HepG2 (cell line): ENCODE results near the gene NGFR. TPM values are rescaled to one million over a fixed set of nuclear protein-coding genes. Genes with fewer than 3 reads are reported as not detected.
A peak's percentile ranks its signal among the peaks of the same experiment; 100 is the strongest.

Experiments used
- ATAC-seq: fragments of 200-7000 bp; cut with Tn5 transposase; 3 replicates; pipeline ENCODE4 v1.9.1; 2020; ENCODE audit warnings: mild to moderate bottlenecking, moderate library complexity
- BruUV-seq: library from RNA; stranded (reverse); fragments of 400-500 nt; replicated peaks from 2 replicates; lab custom pipeline; 2021; lab: Mats Ljungman, UMichigan
- CTCF ChIA-PET: fragments of 300-600 bp; formaldehyde crosslinking; extraction: SDS; loops from one replicate; lab custom pipeline; 2021; ENCODE audit warnings: low total read pairs, inconsistent platforms, low intra/inter-chr PET ratio; lab: Yijun Ruan, JAX
- POLR2A ChIA-PET: fragments of 350-600 bp; sonication (Branson Sonifier 250); formaldehyde crosslinking; loops from one replicate; lab custom pipeline; 2020; ENCODE audit warnings: antibody characterized with exemption, inconsistent platforms; lab: Yijun Ruan, JAX
- DNase-seq: peaks from one replicate; pipeline ENCODE4 v3.0.0-alpha.2; 2015; ENCODE audit warnings: low spot score
- FAIRE-seq: peaks from 3 replicates; lab custom pipeline; 2011; peaks lifted over from hg19 to GRCh38; lab: Jason Lieb, UNC
- H2AFZ ChIP-seq: one replicate; pipeline ENCODE4 v1.6.1; 2011; ENCODE audit warnings: low read length, inconsistent platforms
- H3K27ac ChIP-seq: fragments of 300-600 bp; 3 replicates; pipeline ENCODE4 v1.8.0; 2011; ENCODE audit warnings: mixed run types, mild to moderate bottlenecking, mixed read lengths, low read length, inconsistent platforms; ENCODE audit not compliant: insufficient read depth; ENCODE audit errors: extremely low read length
- H3K27me3 ChIP-seq, 2 experiments: fragments of 200-600 bp in 1 of 2; 2 replicates in 1 of 2; 3 replicates in 1 of 2; pipeline versions ENCODE4 v1.6.0 to v1.8.0; 2011; ENCODE audit warnings: low read length in 2 of 2, mild to moderate bottlenecking in 2 of 2, moderate library complexity in 2 of 2, inconsistent platforms in 1 of 2; ENCODE audit not compliant: insufficient read depth in 2 of 2, control insufficient read depth in 1 of 2
- H3K36me3 ChIP-seq, 2 experiments: fragments of 200-600 bp in 1 of 2; replicated peaks in 1 of 2; 2 replicates in 1 of 2; 3 replicates in 1 of 2; pipeline versions ENCODE4 v1.5.1 to v1.8.0; 2011; ENCODE audit warnings: low read length in 2 of 2, inconsistent platforms in 1 of 2; ENCODE audit not compliant: insufficient read depth in 2 of 2, control insufficient read depth in 1 of 2
- H3K4me1 ChIP-seq: 2 replicates; pipeline ENCODE4 v1.5.1; 2012; ENCODE audit warnings: low read length, inconsistent platforms; ENCODE audit not compliant: insufficient read depth
- H3K4me2 ChIP-seq: 2 replicates; pipeline ENCODE4 v1.6.0; 2011; ENCODE audit warnings: low read depth, low read length, inconsistent platforms
- H3K4me3 ChIP-seq, 3 experiments: fragments of 200-600 bp in 1 of 3; sonication (generic), shearing (Covaris generic) in 1 of 3; replicated peaks in 1 of 3; 2 replicates each; pipeline ENCODE4 v1.5.1; 2011 to 2016; ENCODE audit warnings: low read length in 3 of 3, inconsistent platforms in 2 of 3, low read depth in 2 of 3, mild to moderate bottlenecking in 2 of 3, control low read depth in 1 of 3, mixed read lengths in 1 of 3; ENCODE audit not compliant: insufficient read depth in 1 of 3
- H3K79me2 ChIP-seq: one replicate; pipeline ENCODE4 v1.6.1; 2011; ENCODE audit warnings: low read length, inconsistent platforms; ENCODE audit not compliant: insufficient read depth
- H3K9ac ChIP-seq: 2 replicates; pipeline ENCODE4 v1.6.0; 2011; ENCODE audit warnings: mild to moderate bottlenecking, low read depth, low read length, inconsistent platforms; ENCODE audit not compliant: insufficient read depth
- H3K9me3 ChIP-seq: 2 replicates; pipeline ENCODE4 v1.5.1; 2012; ENCODE audit warnings: mild to moderate bottlenecking, low read length
- H4K20me1 ChIP-seq: 2 replicates; pipeline ENCODE4 v1.6.0; 2011; ENCODE audit warnings: inconsistent platforms, mild to moderate bottlenecking, low read length, moderate library complexity; ENCODE audit not compliant: insufficient read depth
- ATF7 ChIP-seq, 2 experiments: fragments of 450-650 bp in 1 of 2; sonication (generic) in 1 of 2; formaldehyde crosslinking in 1 of 2; IDR thresholded peaks; 2 replicates each; pipeline versions ENCODE4 v1.4.0 to v1.6.1; 2016 to 2020; ENCODE audit warnings: antibody characterized with exemption in 1 of 2, mild to moderate bottlenecking in 1 of 2, missing genetic modification reagents in 1 of 2
- ATF7-NPFF ChIP-seq: sonication (generic); formaldehyde crosslinking; IDR thresholded peaks from 2 replicates; pipeline ENCODE4 v1.8.1; 2023; ENCODE audit warnings: mild to moderate bottlenecking, low read depth, missing genetic modification reagents, moderate library complexity
- CREB1 ChIP-seq, 2 experiments: fragments of 450-650 bp in 1 of 2; IDR thresholded peaks; 2 replicates each; pipeline ENCODE4 v1.6.1; 2016 to 2017; ENCODE audit warnings: control low read depth in 1 of 2, mild to moderate bottlenecking in 1 of 2, missing compliant biosample characterization in 1 of 2, missing genetic modification characterization in 1 of 2
- EZH2 ChIP-seq: conservative IDR thresholded peaks from 2 replicates; pipeline ENCODE4 v1.6.1; 2012; ENCODE audit warnings: mild to moderate bottlenecking, low read depth, low read length, moderate library complexity
- MTA1 ChIP-seq: sonication (generic); formaldehyde crosslinking; IDR thresholded peaks from 2 replicates; pipeline ENCODE4 v1.4.0; 2020; ENCODE audit warnings: missing genetic modification reagents, mild to moderate bottlenecking, borderline replicate concordance
- NFE2 ChIP-seq: sonication (generic); formaldehyde crosslinking; IDR thresholded peaks from 2 replicates; pipeline ENCODE4 v1.4.0; 2020; ENCODE audit warnings: missing genetic modification reagents
- NFE2L2 ChIP-seq: fragments of 150-350 bp; IDR thresholded peaks from 2 replicates; pipeline ENCODE4 v1.6.1; 2014; ENCODE audit warnings: low read length
- SIX4 ChIP-seq: sonication (generic); formaldehyde crosslinking; IDR thresholded peaks from 2 replicates; pipeline ENCODE4 v1.4.0; 2020; ENCODE audit warnings: missing genetic modification reagents
- ZNF224 ChIP-seq: sonication (generic); formaldehyde crosslinking; IDR thresholded peaks from 2 replicates; pipeline ENCODE4 v1.5.0; 2020; ENCODE audit warnings: mild to moderate bottlenecking, missing genetic modification reagents
- WGBS: methylation state at CpG from one replicate; pipeline ENCODE4 v1.1.6; 2017; ENCODE audit warnings: low lambda C conversion rate; 5-methylcytosine and 5-hydroxymethylcytosine counted together
- in situ Hi-C: cut with HindIII; loops from 2 replicates; pipeline ENCODE4 v1.10.0; 2017; ENCODE audit warnings: low pct_unique_long_range_greater_than_20kb; ENCODE audit not compliant: extremely low pct_ligation_motif_present
- intact Hi-C: fragments of 100-400 bp; cut with micrococcal nuclease; formaldehyde crosslinking; loops from one replicate; pipeline ENCODE4 v1.10.0; 2022; ENCODE audit not compliant: unreplicated experiment
- polyA plus RNA-seq, 8 experiments: library from polyadenylated mRNA; depleted of rRNA in 3 of 8; stranded (reverse) in 7 of 8; unstranded in 1 of 8; fragments of >200 nt; fragmentation: Illumina TruSeq in 4 of 8; extraction: Trizol in 4 of 8; gene quantifications; 2 replicates each; pipeline versions ENCODE4 v1.2.1 to v1.2.3, GENCODE V29; 2011 to 2016; ENCODE audit warnings: low read depth in 4 of 8, missing spikeins in 1 of 8, mixed read lengths in 1 of 8; ENCODE audit not compliant: insufficient read depth in 1 of 8
- total RNA-seq, 5 experiments: library from RNA; depleted of rRNA; stranded (reverse); fragments of >200 nt; fragmentation: Illumina TruSeq; extraction: Trizol; gene quantifications; 2 replicates each; pipeline ENCODE4 v1.2.3, GENCODE V29; 2016; ENCODE audit warnings: low read depth in 1 of 5
- TF ChIP-seq, protein P1 (sequence below): IDR thresholded peaks from 2 replicates; pipeline ENCODE4 v1.6.1; 2016; ENCODE audit warnings: mild to moderate bottlenecking, missing biosample characterization, missing genetic modification reagents
- TF ChIP-seq, protein P2 (sequence below): fragments of 450-650 bp; IDR thresholded peaks from 2 replicates; pipeline ENCODE4 v1.6.1; 2017

NGFR gene
- total and polyA plus RNA-seq, 2 of the 13 experiments (the other 11 are each of a cell fraction or from before 2014, with no cell fraction given), result 1.1 to 1.8 TPM

DNA sequence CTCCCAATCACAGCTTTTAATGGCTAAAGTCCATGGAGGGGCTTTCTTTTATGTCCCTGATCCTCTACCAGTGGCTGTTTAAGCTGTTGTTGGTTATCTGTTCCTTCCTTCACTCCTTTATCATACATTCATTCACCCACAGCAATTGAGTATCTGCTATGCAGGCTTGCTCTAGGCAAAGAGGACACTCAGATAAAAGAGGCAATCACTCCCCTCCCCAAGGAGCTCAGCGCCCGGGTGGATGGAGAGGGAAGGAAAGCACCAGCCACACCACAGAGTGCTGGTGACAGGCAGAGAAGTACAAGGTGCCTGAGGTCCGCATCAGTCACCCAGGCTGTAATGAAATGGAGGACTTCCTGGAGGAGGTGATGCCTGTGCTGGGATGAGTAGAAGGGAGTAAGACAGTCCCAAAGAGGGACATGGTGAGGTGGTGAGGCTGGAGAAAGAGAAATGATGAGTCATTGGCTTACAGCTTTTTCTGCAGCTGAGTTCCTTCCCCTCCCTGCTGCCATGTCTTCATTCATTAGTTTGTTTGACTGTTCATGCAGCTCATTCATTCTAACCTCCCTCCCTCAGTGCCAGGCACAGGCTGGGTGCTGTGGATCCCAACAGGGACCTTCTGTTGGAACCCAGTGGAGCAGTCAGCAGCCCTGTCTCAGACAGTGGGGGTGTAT, 12.8 kb upstream of the NGFR start:
- Histone ChIP-seq H3K9me3 (no peaks in the 10 kb centered on the region), H3K27ac (no peak overlapping the region), H3K79me2 (no peaks in the 10 kb centered on the region), H3K36me3 (no peaks in the 10 kb centered on the region), H3K4me3 (no peak overlapping the region), H3K4me1 (peaks cover 10% of the 10 kb centered on the region; the same call in 1 of the 2 replicates), H4K20me1 (no peaks in the 10 kb centered on the region), H3K9ac (no peak overlapping the region), H3K4me2 (no peak overlapping the region), H3K27me3 (peaks cover 17 to 85% of the 10 kb centered on the region in 2 experiments), H2AFZ (no peak overlapping the region)
- no peak for DNase-seq
- TF ChIP-seq, protein P1, sequence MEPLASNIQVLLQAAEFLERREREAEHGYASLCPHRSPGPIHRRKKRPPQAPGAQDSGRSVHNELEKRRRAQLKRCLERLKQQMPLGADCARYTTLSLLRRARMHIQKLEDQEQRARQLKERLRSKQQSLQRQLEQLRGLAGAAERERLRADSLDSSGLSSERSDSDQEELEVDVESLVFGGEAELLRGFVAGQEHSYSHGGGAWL (CRISPR knock-in tag), result no peak
- TF ChIP-seq NFE2 (CRISPR knock-in tag), result peak; percentile 46; the same call in 1 of the 2 replicates
- peak; percentile 68; the same call in 1 of the 2 replicates for TF ChIP-seq NFE2L2
- 10% methylated on average over 3 of the region's 3 CpGs for WGBS
- POLR2A ChIA-PET, result no interaction called here
- no peak for FAIRE-seq
- CTCF ChIA-PET, result no interaction called here
- intact Hi-C loops, result no loop called here
- in situ Hi-C loops, result no loop called here
- BruUV-seq, result no TSS peak
- ATAC-seq, result no peak

DNA sequence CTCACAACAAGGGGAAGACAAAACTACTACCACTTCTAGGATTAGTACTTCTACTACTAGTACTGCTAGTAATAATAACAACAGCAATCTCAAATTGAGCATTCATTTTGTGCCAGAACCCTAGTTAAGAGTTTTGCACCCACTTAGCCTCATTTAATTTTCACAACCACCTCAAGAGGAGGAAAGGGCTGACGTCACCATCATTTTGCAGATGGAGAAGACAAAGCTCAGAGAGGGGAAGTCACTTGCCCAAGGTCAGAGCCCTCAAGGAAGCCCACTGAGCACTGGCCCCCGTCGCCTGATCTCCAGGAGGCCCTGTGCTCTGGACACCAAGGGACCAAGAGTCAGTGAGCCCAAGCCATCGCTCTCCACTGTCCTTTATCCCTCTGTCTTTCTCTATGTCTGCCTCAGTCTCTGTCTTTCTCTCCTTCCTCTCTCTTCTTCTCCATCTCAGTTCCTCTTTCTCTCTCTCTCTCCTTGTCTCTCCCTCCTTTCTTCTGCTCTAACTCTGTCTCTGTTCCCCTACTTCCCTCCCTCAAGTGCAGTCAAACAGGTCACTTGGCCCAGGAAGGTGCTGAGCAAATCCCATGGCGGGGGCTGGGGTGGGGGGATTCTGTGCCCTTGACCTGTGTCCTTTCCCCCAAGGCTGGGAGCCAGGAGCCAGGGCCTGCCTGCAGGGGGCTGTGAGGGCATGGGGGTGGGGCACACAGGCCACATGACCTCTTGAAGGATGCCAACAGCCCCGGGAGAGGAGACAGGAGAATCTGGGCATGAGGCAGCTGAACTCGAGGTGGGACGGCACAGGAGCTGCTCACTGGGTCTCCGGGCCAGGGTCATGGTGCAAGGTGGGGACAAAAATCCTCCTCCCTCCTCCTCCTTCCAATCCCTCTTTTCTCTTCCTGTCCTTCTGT, 11.2 kb upstream of the NGFR start:
- Histone ChIP-seq H4K20me1 (no peaks in the 10 kb centered on the region), H3K79me2 (no peaks in the 10 kb centered on the region), H3K4me2 (no peak overlapping the region), H2AFZ (no peak overlapping the region), H3K27ac (no peak overlapping the region), H3K4me3 (no peak overlapping the region), H3K9ac (no peak overlapping the region), H3K27me3 (peaks cover 21 to 95% of the 10 kb centered on the region in 2 experiments), H3K9me3 (no peaks in the 10 kb centered on the region), H3K4me1 (peaks cover 15% of the 10 kb centered on the region; the same call in 1 of the 2 replicates), H3K36me3 (no peaks in the 10 kb centered on the region)
- no TSS peak for BruUV-seq
- ChIA-PET POLR2A (no interaction called here), CTCF (no interaction called here)
- DNase-seq (no peak), ATAC-seq (no peak), FAIRE-seq (no peak)
- intact Hi-C loops (no loop called here), in situ Hi-C loops (no loop called here)
- 3% methylated on average over 9 of the region's 9 CpGs for WGBS
- no peak for TF ChIP-seq ZNF224 (CRISPR knock-in tag)
- TF ChIP-seq, protein P2, sequence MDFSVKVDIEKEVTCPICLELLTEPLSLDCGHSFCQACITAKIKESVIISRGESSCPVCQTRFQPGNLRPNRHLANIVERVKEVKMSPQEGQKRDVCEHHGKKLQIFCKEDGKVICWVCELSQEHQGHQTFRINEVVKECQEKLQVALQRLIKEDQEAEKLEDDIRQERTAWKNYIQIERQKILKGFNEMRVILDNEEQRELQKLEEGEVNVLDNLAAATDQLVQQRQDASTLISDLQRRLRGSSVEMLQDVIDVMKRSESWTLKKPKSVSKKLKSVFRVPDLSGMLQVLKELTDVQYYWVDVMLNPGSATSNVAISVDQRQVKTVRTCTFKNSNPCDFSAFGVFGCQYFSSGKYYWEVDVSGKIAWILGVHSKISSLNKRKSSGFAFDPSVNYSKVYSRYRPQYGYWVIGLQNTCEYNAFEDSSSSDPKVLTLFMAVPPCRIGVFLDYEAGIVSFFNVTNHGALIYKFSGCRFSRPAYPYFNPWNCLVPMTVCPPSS, result 0 out of 2 replicates have a peak, but pooled peaks have one; percentile 41
- TF ChIP-seq ATF7 (IDR thresholded peaks at IDR 0.05), result peak; percentile 94
- no peak for TF ChIP-seq ATF7 (CRISPR knock-in tag; IDR thresholded peaks at IDR 0.05)
- no peak for TF ChIP-seq ATF7-NPFF (CRISPR knock-in tag)
- TF ChIP-seq MTA1 (CRISPR knock-in tag), result no peak
- no peak for TF ChIP-seq SIX4
- TF ChIP-seq CREB1 (IDR thresholded peaks at IDR 0.05), result peak; percentile 89
- TF ChIP-seq CREB1 (CRISPR knock-in tag; IDR thresholded peaks at IDR 0.05), result no peak
- TF ChIP-seq EZH2, result no peak
